Inflammatory macrophage treated with lipopolysaccharide for 1 hour (primary cell): ENCODE measurements around the gene CPNE4.

Experiments
- DNase-seq, 2 donors: peaks; one replicate each; pipeline ENCODE4 v3.0.0-alpha.2; 2020 to 2022

Gene CPNE4

GRCh38 chr3:131795390-131796090 is 239.3 kb downstream of the CPNE4 start:
- peak; percentile 40 to 54 for DNase-seq

- DNase-seq = peak; percentile 42 to 81
Measured at GRCh38 chr3:131794766-131795388, 239.9 kb downstream of the CPNE4 start.

GRCh38 chr3:131793870-131794269 is 240.9 kb downstream of the CPNE4 start:
- no peak for DNase-seq

- DNase-seq = no peak
Measured at GRCh38 chr3:131789188-131789587, 245.6 kb downstream of the CPNE4 start.

GRCh38 chr3:131786386-131786785 is 248.4 kb downstream of the CPNE4 start:
- DNase-seq = no peak

- DNase-seq = no peak
Measured at GRCh38 chr3:131782751-131783150, 252.1 kb downstream of the CPNE4 start.

GRCh38 chr3:131778526-131778925 is 256.3 kb downstream of the CPNE4 start:
- DNase-seq = no peak

GRCh38 chr3:131775650-131776049 is 259.2 kb downstream of the CPNE4 start:
- DNase-seq = no peak

- DNase-seq = no peak
Measured at GRCh38 chr3:131772269-131773026, 262.4 kb downstream of the CPNE4 start.

GRCh38 chr3:131762981-131763564 is 271.7 kb downstream of the CPNE4 start:
- DNase-seq = no peak

- DNase-seq = no peak
Measured at GRCh38 chr3:131756405-131756804, 278.4 kb downstream of the CPNE4 start.

GRCh38 chr3:131755380-131755779 is 279.4 kb downstream of the CPNE4 start:
- no peak for DNase-seq

GRCh38 chr3:131750256-131750655 is 284.6 kb downstream of the CPNE4 start:
- DNase-seq = no peak

GRCh38 chr3:131749826-131750225 is 285.0 kb downstream of the CPNE4 start:
- DNase-seq = no peak

- no peak for DNase-seq
Measured at GRCh38 chr3:131747466-131747865, 287.3 kb downstream of the CPNE4 start.

GRCh38 chr3:131744765-131745164 is 290.0 kb downstream of the CPNE4 start:
- no peak for DNase-seq

GRCh38 chr3:131743126-131743525 is 291.7 kb downstream of the CPNE4 start:
- DNase-seq = no peak

- DNase-seq = no peak
Measured at GRCh38 chr3:131739211-131739610, 295.6 kb downstream of the CPNE4 start.

GRCh38 chr3:131738095-131738494 is 296.7 kb downstream of the CPNE4 start:
- DNase-seq = no peak

GRCh38 chr3:131735544-131735943 is 299.3 kb downstream of the CPNE4 start:
- no peak for DNase-seq

GRCh38 chr3:131735116-131735515 is 299.7 kb downstream of the CPNE4 start:
- no peak for DNase-seq

- no peak for DNase-seq
Measured at GRCh38 chr3:131733086-131733841, 301.6 kb downstream of the CPNE4 start.

- peak in 1 of 2 donors; percentile 18 for DNase-seq
Measured at GRCh38 chr3:131731709-131732108, 303.1 kb downstream of the CPNE4 start.
